ENCODE results near the gene AGK. TPM values are rescaled to one million over a fixed set of nuclear protein-coding genes. Genes with fewer than 3 reads are reported as not detected.

AGK gene
- total and polyA plus RNA-seq, 2 experiments from 2014 or later: 21.9 to 37.9 TPM

GRCh38 chr7:141501451-141501850, 49.8 kb upstream of the AGK start:
- H3K27me3 Mint-ChIP-seq (ENCODE audit: insufficient read depth, low read depth, poor library complexity): no peaks in the 10 kb centered on the region
- Histone ChIP-seq H2AFZ (no peak overlapping the region), H3K27ac (ENCODE audit: low read depth) (no peak overlapping the region), H4K20me1 (replicated peaks; ENCODE audit: insufficient read depth) (no peaks in the 10 kb centered on the region), H3K4me3 (no peak overlapping the region), H3K27me3 (ENCODE audit: insufficient read depth) (no peaks in the 10 kb centered on the region), H3F3A (replicated peaks; ENCODE audit: low read depth) (no peaks in the 10 kb centered on the region), H3K9me2 (ENCODE audit: insufficient read depth) (no peaks in the 10 kb centered on the region), H3K4me1 (ENCODE audit: insufficient read depth) (peaks cover 5% of the 10 kb centered on the region; the same call in 1 of the 2 replicates), H3K36me3 (ENCODE audit: insufficient read depth) (no peaks in the 10 kb centered on the region), H3K79me2 (replicated peaks; ENCODE audit: insufficient read depth) (no peaks in the 10 kb centered on the region), H3K4me2 (no peak overlapping the region)
- TF ChIP-seq REST (IDR thresholded peaks at IDR 0.05; ENCODE audit: unreplicated experiment): no peak
- no peak for TF ChIP-seq ZNF114 (CRISPR knock-in tag; IDR thresholded peaks at IDR 0.05)
- TF ChIP-seq STAT1 (IDR thresholded peaks at IDR 0.05; ENCODE audit: unreplicated experiment): no peak
- TF ChIP-seq ZNF462 (CRISPR knock-in tag; IDR thresholded peaks at IDR 0.05): no peak
- TF ChIP-seq JUNB (IDR thresholded peaks at IDR 0.05; ENCODE audit: unreplicated experiment): no peak
- TF ChIP-seq POLR2AphosphoS5 (IDR thresholded peaks at IDR 0.05; ENCODE audit: low read depth): no peak
- no peak for TF ChIP-seq CTCF (conservative IDR thresholded peaks at IDR 0.05; ENCODE audit: low read depth in 2 of 2)
- TF ChIP-seq CREB1 (CRISPR knock-in tag; IDR thresholded peaks at IDR 0.05; ENCODE audit: low read depth): no peak
- TF ChIP-seq NANOG (IDR thresholded peaks at IDR 0.05; ENCODE audit: borderline replicate concordance): no peak
- no peak for TF ChIP-seq ETS1 (IDR thresholded peaks at IDR 0.05)
- no peak for TF ChIP-seq EZH2phosphoT487 (IDR thresholded peaks at IDR 0.05; ENCODE audit: unreplicated experiment)
- no peak for TF ChIP-seq EZH2 (IDR thresholded peaks at IDR 0.05; ENCODE audit: low read depth, unreplicated experiment)
- TF ChIP-seq ZNF331 (CRISPR knock-in tag; IDR thresholded peaks at IDR 0.05; ENCODE audit: low read depth): no peak
- H3K9me3 Mint-ChIP-seq: no peaks in the 10 kb centered on the region
- no peak for ATAC-seq
- peaks cover 4% of the 10 kb centered on the region for H3K4me1 Mint-ChIP-seq
- no peak overlapping the region for H3K27ac Mint-ChIP-seq
- no peak for DNase-seq (ENCODE audit: low spot score)
- no peak overlapping the region for H3K4me3 Mint-ChIP-seq
- H3K36me3 Mint-ChIP-seq (ENCODE audit: low read depth): no peaks in the 10 kb centered on the region; the same call in 2 of the 3 replicates
